ENCODE data around the gene AHSA1.

DNA sequence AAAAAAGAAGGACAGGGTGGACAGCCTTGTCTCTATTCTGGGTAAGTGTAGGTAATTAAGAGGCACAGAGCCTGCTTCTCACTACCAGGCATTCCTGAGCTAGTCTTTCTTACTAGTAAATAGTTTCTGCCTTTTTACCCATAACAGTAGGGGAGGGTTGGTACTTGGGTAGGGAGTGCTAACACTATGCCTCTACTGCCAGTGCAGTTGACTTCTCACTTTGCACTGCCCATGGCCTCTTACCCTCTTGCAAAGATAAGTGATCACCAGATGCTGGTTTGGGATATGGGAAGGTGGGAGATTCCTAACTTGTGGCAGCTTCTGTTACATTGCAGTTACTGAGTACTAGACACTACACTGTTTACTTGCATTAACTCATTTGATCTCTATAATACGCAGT, 11.6 kb downstream of the AHSA1 start:
- TF ChIP-seq, protein P1, sequence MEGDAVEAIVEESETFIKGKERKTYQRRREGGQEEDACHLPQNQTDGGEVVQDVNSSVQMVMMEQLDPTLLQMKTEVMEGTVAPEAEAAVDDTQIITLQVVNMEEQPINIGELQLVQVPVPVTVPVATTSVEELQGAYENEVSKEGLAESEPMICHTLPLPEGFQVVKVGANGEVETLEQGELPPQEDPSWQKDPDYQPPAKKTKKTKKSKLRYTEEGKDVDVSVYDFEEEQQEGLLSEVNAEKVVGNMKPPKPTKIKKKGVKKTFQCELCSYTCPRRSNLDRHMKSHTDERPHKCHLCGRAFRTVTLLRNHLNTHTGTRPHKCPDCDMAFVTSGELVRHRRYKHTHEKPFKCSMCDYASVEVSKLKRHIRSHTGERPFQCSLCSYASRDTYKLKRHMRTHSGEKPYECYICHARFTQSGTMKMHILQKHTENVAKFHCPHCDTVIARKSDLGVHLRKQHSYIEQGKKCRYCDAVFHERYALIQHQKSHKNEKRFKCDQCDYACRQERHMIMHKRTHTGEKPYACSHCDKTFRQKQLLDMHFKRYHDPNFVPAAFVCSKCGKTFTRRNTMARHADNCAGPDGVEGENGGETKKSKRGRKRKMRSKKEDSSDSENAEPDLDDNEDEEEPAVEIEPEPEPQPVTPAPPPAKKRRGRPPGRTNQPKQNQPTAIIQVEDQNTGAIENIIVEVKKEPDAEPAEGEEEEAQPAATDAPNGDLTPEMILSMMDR (IDR thresholded peaks at IDR 0.05) = no peak
- TF ChIP-seq POLR2A (IDR thresholded peaks at IDR 0.05) = no peak

All from thyroid gland (tissue), 4 donors.